OCI-LY3 (cell line): ENCODE results near the gene MPDU1.

Source experiments
- H2AFZ ChIP-seq: fragments of 200-600, 300-600 bp; shearing (Covaris generic); 2 replicates; pipeline ENCODE4 v1.6.0; 2014; ENCODE audit warnings: antibody characterized with exemption, low read depth, low read length
- H3K27ac ChIP-seq: fragments of 200-600, 300-600 bp; sonication (generic); 2 replicates; pipeline ENCODE4 v1.5.1; 2014; ENCODE audit warnings: mild to moderate bottlenecking, low read length, moderate library complexity, mixed read lengths
- H3K27me3 ChIP-seq: fragments of 200-600, 300-600 bp; sonication (generic); 2 replicates; pipeline ENCODE4 v1.6.1; 2014; ENCODE audit warnings: low read depth, low read length, mixed read lengths
- H3K36me3 ChIP-seq: fragments of 200-600, 300-600 bp; sonication (generic); replicated peaks from 2 replicates; pipeline ENCODE3; 2014; ENCODE audit warnings: low read depth, low read length, mixed read lengths
- H3K4me1 ChIP-seq: fragments of 300-600, 200-600 bp; sonication (generic); 2 replicates; pipeline ENCODE4 v1.6.1; 2014; ENCODE audit warnings: low read length, mixed read lengths
- H3K4me2 ChIP-seq: fragments of 200-600, 300-600 bp; sonication (generic); 2 replicates; pipeline ENCODE4 v1.6.1; 2014; ENCODE audit warnings: low read length, mixed read lengths
- H3K4me3 ChIP-seq: fragments of 300-600, 200-600 bp; sonication (generic); 2 replicates; pipeline ENCODE4 v1.5.1; 2014; ENCODE audit warnings: antibody characterized with exemption, mild to moderate bottlenecking, low read length, moderate library complexity
- H3K79me2 ChIP-seq: fragments of 300-600, 200-600 bp; shearing (Covaris generic); 2 replicates; pipeline ENCODE4 v1.6.1; 2014; ENCODE audit warnings: mild to moderate bottlenecking, low read length, mixed read lengths
- H3K9ac ChIP-seq: fragments of 300-600, 200-600 bp; shearing (Covaris generic); 2 replicates; pipeline ENCODE4 v1.6.0; 2014; ENCODE audit warnings: mild to moderate bottlenecking, low read length, moderate library complexity
- H3K9me3 ChIP-seq: fragments of 200-600, 300-600 bp; shearing (Covaris generic); 2 replicates; pipeline ENCODE4 v1.6.1; 2014; ENCODE audit warnings: low read length, mixed read lengths; ENCODE audit not compliant: insufficient read depth
- H4K20me1 ChIP-seq: fragments of 200-600, 300-600 bp; sonication (generic); 2 replicates; pipeline ENCODE4 v1.6.1; 2016; ENCODE audit warnings: low read length, mixed read lengths; ENCODE audit not compliant: insufficient read depth
- CTCF ChIP-seq: fragments of 200-600, 300-600 bp; sonication (generic); IDR thresholded peaks from 2 replicates; pipeline ENCODE4 v1.5.1; 2014; ENCODE audit warnings: antibody characterized with exemption, low read length, low read depth
- EZH2phosphoT487 ChIP-seq: fragments of 200-600 bp; shearing (Covaris generic); IDR thresholded peaks from 2 replicates; pipeline ENCODE4 v1.6.1; 2018; ENCODE audit warnings: antibody characterized with exemption, mixed run types, low read depth

MPDU1 gene

GRCh38 chr17:7583253-7584109 lies at the start of gene MPDU1:
Gene MPDU1, plus strand, starts transcription at chr17:7583852. Its CDS starts 11 bp downstream, at chr17:7583863.
- Histone ChIP-seq H3K4me1 (peaks cover 40% of the 10 kb centered on the region), H4K20me1 (peaks cover 6% of the 10 kb centered on the region; the same call in 1 of the 2 replicates), H3K36me3 (peaks cover 23% of the 10 kb centered on the region), H3K9me3 (no peaks in the 10 kb centered on the region), H3K27ac (peak within 1 kb of the TSS; percentile 88), H2AFZ (peak within 1 kb of the TSS; percentile 59), H3K27me3 (no peaks in the 10 kb centered on the region), H3K79me2 (peaks cover 45% of the 10 kb centered on the region), H3K4me2 (peak within 1 kb of the TSS; percentile 97), H3K9ac (peak within 1 kb of the TSS; percentile 95), H3K4me3 (peak within 1 kb of the TSS; percentile 98)
- TF ChIP-seq EZH2phosphoT487 (no peak), CTCF (no peak)

- no peak overlapping the region for H2AFZ ChIP-seq
- no peaks in the 10 kb centered on the region for H3K4me1 ChIP-seq
- H4K20me1 ChIP-seq: no peaks in the 10 kb centered on the region
- H3K4me3 ChIP-seq: no peak overlapping the region
- no peak overlapping the region for H3K9ac ChIP-seq
- no peak for TF ChIP-seq CTCF
- no peak for TF ChIP-seq EZH2phosphoT487
- no peaks in the 10 kb centered on the region for H3K36me3 ChIP-seq
- no peaks in the 10 kb centered on the region for H3K9me3 ChIP-seq
- H3K27me3 ChIP-seq: 0 out of 2 replicates have a peak, but pooled peaks cover 3% of the 10 kb centered on the region
- H3K27ac ChIP-seq: no peak overlapping the region
- H3K79me2 ChIP-seq: no peaks in the 10 kb centered on the region
- no peak overlapping the region for H3K4me2 ChIP-seq
Observed at GRCh38 chr17:7538050-7538449, 45.6 kb upstream of the MPDU1 start.

GRCh38 chr17:7538891-7539545 lies 44.6 kb upstream of the MPDU1 start:
- H3K4me2 ChIP-seq: no peak overlapping the region
- peaks cover under 1% of the 10 kb centered on the region for H3K4me1 ChIP-seq
- H3K9me3 ChIP-seq: no peaks in the 10 kb centered on the region
- no peak overlapping the region for H2AFZ ChIP-seq
- H3K27ac ChIP-seq: no peak overlapping the region
- no peaks in the 10 kb centered on the region for H3K36me3 ChIP-seq
- no peaks in the 10 kb centered on the region for H3K79me2 ChIP-seq
- no peak for TF ChIP-seq EZH2phosphoT487
- TF ChIP-seq CTCF: no peak
- H3K9ac ChIP-seq: no peak overlapping the region
- peaks cover 6% of the 10 kb centered on the region; the same call in 1 of the 2 replicates for H3K27me3 ChIP-seq
- no peaks in the 10 kb centered on the region for H4K20me1 ChIP-seq
- H3K4me3 ChIP-seq: no peak overlapping the region

GRCh38 chr17:7541074-7541621 lies 42.5 kb upstream of the MPDU1 start:
- H3K4me2 ChIP-seq: no peak overlapping the region
- peaks cover 8% of the 10 kb centered on the region for H3K4me1 ChIP-seq
- no peak overlapping the region for H3K27ac ChIP-seq
- H3K9me3 ChIP-seq: no peaks in the 10 kb centered on the region
- peaks cover 8% of the 10 kb centered on the region; the same call in 1 of the 2 replicates for H3K27me3 ChIP-seq
- no peaks in the 10 kb centered on the region for H3K36me3 ChIP-seq
- no peaks in the 10 kb centered on the region for H4K20me1 ChIP-seq
- no peak overlapping the region for H3K4me3 ChIP-seq
- no peak for TF ChIP-seq CTCF
- TF ChIP-seq EZH2phosphoT487: no peak
- no peak overlapping the region for H2AFZ ChIP-seq
- H3K9ac ChIP-seq: no peak overlapping the region
- H3K79me2 ChIP-seq: no peaks in the 10 kb centered on the region
